K562 treated with DMSO at 1 percent for 24 hours (cell line): ENCODE data around the gene OR52H1. TPM values are rescaled to one million over a fixed set of nuclear protein-coding genes. Genes with fewer than 3 reads are reported as not detected.

Experiments used
- total RNA-seq: library from RNA; unstranded; fragments of 300-600 nt; gene quantifications from 2 replicates; pipeline ENCODE4 v1.2.3, GENCODE V29; 2022; ENCODE audit warnings: low read depth; ENCODE audit not compliant: insufficient read depth

Gene OR52H1
- not detected in 2 replicates for total RNA-seq

GRCh38 chr11:5548440-5548839, at the start of gene OR52H1:
TSS of gene OR52H1 (minus strand) at chr11:5548540. CDS start at chr11:5545505, 3,035 bp downstream.

DNA sequence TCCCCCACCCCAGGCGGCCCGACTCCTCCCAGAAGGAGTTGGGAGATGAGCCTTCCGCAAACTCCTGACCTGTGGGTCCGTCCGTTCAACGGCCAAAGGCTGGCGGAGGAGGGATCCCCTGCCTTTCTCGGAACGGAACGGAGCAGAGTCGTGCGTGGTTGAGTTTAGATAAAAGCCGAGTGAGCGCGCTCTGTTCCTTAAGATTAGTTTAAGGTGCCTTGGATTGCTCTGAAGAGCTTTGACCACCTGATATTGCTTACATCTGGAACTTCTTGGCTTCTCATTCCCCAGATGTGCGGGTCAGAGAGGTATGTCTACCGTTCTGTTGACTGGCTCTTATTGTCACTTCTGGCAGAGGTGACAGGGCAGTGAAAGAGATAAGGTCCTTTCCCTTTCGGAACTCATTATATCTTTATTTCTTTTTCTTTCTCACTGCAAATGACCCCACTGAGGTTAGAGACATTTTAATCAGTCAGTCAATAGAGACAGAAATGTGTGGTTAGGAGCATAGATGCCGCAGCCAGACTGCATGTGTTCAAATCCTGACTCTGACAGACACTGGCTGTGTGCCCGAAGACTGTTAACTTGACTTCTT, 48.4 kb upstream of the OR52H1 start, which contains the start of gene TRIM6:
TRIM6 (plus strand) TSS at position 31 of the 595 bp plus-strand sequence; CDS start at position 292, 261 bp downstream.

GRCh38 chr11:5580577-5580976, 32.2 kb upstream of the OR52H1 start, which contains the start of gene OR52B6:
TSS of gene OR52B6 (plus strand) at chr11:5580877. CDS start at chr11:5580877, 0 bp downstream.

DNA sequence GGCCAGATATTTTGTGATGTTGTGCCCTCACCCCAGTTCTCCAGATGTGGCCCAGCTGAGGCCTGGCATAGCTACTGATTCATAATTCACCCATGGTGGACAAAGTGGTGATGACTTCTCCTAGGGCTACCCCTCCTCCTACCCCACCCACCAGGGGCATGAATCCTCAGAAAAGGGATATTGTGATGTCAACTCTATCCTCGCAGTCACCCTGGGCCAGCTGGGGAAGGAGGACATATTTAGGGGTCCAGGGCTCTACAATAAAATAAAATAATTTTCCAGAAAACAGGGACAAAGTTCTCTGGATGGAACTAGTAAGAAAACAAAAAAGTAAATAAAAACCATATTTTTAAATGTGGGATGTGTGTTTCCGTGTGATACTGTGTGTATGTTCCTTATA, 31.7 kb downstream of the OR52H1 start, which contains the start of gene UBQLNL:
UBQLNL (minus strand) TSS at position 101 of the 400 bp plus-strand sequence. CDS start 258 bp downstream, outside the sequence.

DNA sequence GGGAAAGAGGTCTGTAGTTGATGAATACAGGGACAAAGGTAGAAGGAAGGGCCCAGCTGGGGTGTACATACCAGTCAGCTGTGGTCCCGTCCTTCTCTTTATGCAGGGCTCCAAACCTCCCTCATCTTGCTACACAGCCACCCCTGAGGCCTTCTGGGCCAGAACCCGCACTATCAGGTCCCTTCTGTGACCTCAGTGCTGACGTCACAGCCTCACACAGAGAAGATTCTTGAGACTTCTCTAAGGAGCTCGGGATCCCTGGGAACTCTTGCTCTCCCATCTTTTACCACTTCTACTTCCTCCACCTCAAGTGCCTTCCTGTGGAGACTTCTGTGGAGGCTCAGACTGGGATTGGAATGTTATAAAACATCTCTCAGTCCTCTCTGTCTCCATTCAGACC, 38.5 kb downstream of the OR52H1 start, which contains the start of gene UBQLN3:
UBQLN3 (minus strand) TSS at position 155 of the 400 bp plus-strand sequence. CDS start 399 bp downstream, outside the sequence.

Other genes starting within 250 kb of the OR52H1 start
- 35.4 and 49.8 TPM in 2 replicates for gene OR51B4, start 246.6 kb downstream of the OR52H1 start, total RNA-seq
- 3.0 and 3.1 TPM in 2 replicates for gene OR51B2, start 224.2 kb downstream of the OR52H1 start, total RNA-seq
- gene OR51B5, start 205.0 kb downstream of the OR52H1 start, total RNA-seq, result 36.2 and 41.7 TPM in 2 replicates
- not detected in 2 replicates for gene OR51B6, start 197.0 kb downstream of the OR52H1 start, total RNA-seq
- gene OR51M1, start 164.7 kb downstream of the OR52H1 start, total RNA-seq, result not detected in 2 replicates
- gene OR51Q1, start 126.4 kb downstream of the OR52H1 start, total RNA-seq, result not detected in 2 replicates
- gene OR51I1, start 107.0 kb downstream of the OR52H1 start, total RNA-seq, result not detected in 2 replicates
- gene OR51I2, start 99.2 kb downstream of the OR52H1 start, total RNA-seq, result not detected in 2 replicates
- 0.61 TPM in 1 of 2 replicates, not detected in the other for gene OR52D1, start 59.9 kb downstream of the OR52H1 start, total RNA-seq
- not detected in 2 replicates for gene UBQLN3, start 38.6 kb downstream of the OR52H1 start, total RNA-seq
- 0.80 TPM in 1 of 2 replicates, not detected in the other for gene UBQLNL, start 31.8 kb downstream of the OR52H1 start, total RNA-seq
- not detected in 2 replicates for gene OR52B6, start 32.3 kb upstream of the OR52H1 start, total RNA-seq
- gene TRIM6, start 48.1 kb upstream of the OR52H1 start, total RNA-seq, result 19.3 and 20.1 TPM in 2 replicates
- gene TRIM34, start 76.5 kb upstream of the OR52H1 start, total RNA-seq, result 2.4 and 4.2 TPM in 2 replicates
- 15.5 and 20.6 TPM in 2 replicates for gene TRIM5, start 136.5 kb upstream of the OR52H1 start, total RNA-seq
- 2.5 and 2.7 TPM in 2 replicates for gene TRIM22, start 141.2 kb upstream of the OR52H1 start, total RNA-seq
- gene OR56B1, start 187.9 kb upstream of the OR52H1 start, total RNA-seq, result not detected in 2 replicates
- not detected in 2 replicates for gene OR52N4, start 205.7 kb upstream of the OR52H1 start, total RNA-seq
- not detected in 2 replicates for gene OR52N5, start 234.8 kb upstream of the OR52H1 start, total RNA-seq
- gene OR52N1, start 242.7 kb upstream of the OR52H1 start, total RNA-seq, result not detected in 2 replicates